T-helper 17 cell (primary cell): ENCODE measurements around the gene GIMAP2. TPM values are rescaled to one million over a fixed set of nuclear protein-coding genes. Genes with fewer than 3 reads are reported as not detected.
"Not testable (repeated sequence)": the region's sequence is repeated elsewhere in the genome, so short reads cannot be mapped to it uniquely, and the experiment has no call there.

Experiments
- ATAC-seq: fragments of 150-1000 bp; cut with Tn5 transposase; 2 replicates; pipeline ENCODE4 v1.10.0; 2021; ENCODE audit warnings: mild to moderate bottlenecking, moderate library complexity
- DNase-seq, 3 donors: peaks; one replicate each; pipeline versions ENCODE4 v3.0.0 to v3.0.0-alpha.2; 2020 to 2021
- H3K9me3 ChIP-seq: one replicate; pipeline ENCODE4 v1.7.0; 2013; ENCODE audit warnings: low read length, mild to moderate bottlenecking; ENCODE audit not compliant: control insufficient read depth, poor library complexity, severe bottlenecking
- H3K27ac Mint-ChIP-seq: one replicate; pipeline ENCODE4 v1.8.0; 2022; ENCODE audit warnings: mild to moderate bottlenecking, moderate library complexity, mixed read lengths
- H3K27me3 Mint-ChIP-seq: one replicate; pipeline ENCODE4 v1.8.0; 2022; ENCODE audit warnings: mixed read lengths
- H3K36me3 Mint-ChIP-seq: one replicate; pipeline ENCODE4 v1.8.0; 2022; ENCODE audit warnings: low read depth, mixed read lengths
- H3K4me1 Mint-ChIP-seq: one replicate; pipeline ENCODE4 v1.8.0; 2022; ENCODE audit warnings: mild to moderate bottlenecking, mixed read lengths
- H3K4me3 Mint-ChIP-seq: one replicate; pipeline ENCODE4 v1.8.0; 2022; ENCODE audit warnings: mild to moderate bottlenecking, moderate library complexity, mixed read lengths
- total RNA-seq, 4 donors: library from RNA in 2 of 4; stranded (reverse) in 2 of 4; gene quantifications; one replicate each; pipeline ENCODE4 v1.2.3 and lab custom pipeline; 2022 to 2026

Gene GIMAP2
- total RNA-seq, 2 donors from 2014 or later = 53.7 to 68.2 TPM

- DNase-seq (no peak), ATAC-seq (no peak)
- Mint-ChIP-seq H3K4me1 (peaks cover 66% of the 10 kb centered on the region), H3K27ac (peak overlapping the region; percentile 99), H3K36me3 (peaks cover 2% of the 10 kb centered on the region), H3K4me3 (peak overlapping the region; percentile 73), H3K27me3 (no peaks in the 10 kb centered on the region)
- no peaks in the 10 kb centered on the region for H3K9me3 ChIP-seq
Observed at GRCh38 chr7:150665089-150665748, 20.3 kb upstream of the GIMAP2 start.

- peaks cover under 1% of the 10 kb centered on the region for H3K36me3 Mint-ChIP-seq
- no peak for DNase-seq
- ATAC-seq = no peak
- peak overlapping the region; percentile 99 for H3K27ac Mint-ChIP-seq
- H3K9me3 ChIP-seq = no peaks in the 10 kb centered on the region
- peaks cover 65% of the 10 kb centered on the region for H3K4me1 Mint-ChIP-seq
- H3K27me3 Mint-ChIP-seq = no peaks in the 10 kb centered on the region
- H3K4me3 Mint-ChIP-seq = peak overlapping the region; percentile 73
Observed at GRCh38 chr7:150665896-150666295, 19.6 kb upstream of the GIMAP2 start.

- H3K27me3 Mint-ChIP-seq = no peaks in the 10 kb centered on the region
- peak overlapping the region; percentile 59 for H3K4me3 Mint-ChIP-seq
- H3K4me1 Mint-ChIP-seq = peaks cover 66% of the 10 kb centered on the region
- ATAC-seq (no peak), DNase-seq (no peak)
- no peaks in the 10 kb centered on the region for H3K36me3 Mint-ChIP-seq
- H3K27ac Mint-ChIP-seq = peak overlapping the region; percentile 99
- no peaks in the 10 kb centered on the region for H3K9me3 ChIP-seq
Observed at GRCh38 chr7:150666412-150666811, 19.1 kb upstream of the GIMAP2 start.

DNA sequence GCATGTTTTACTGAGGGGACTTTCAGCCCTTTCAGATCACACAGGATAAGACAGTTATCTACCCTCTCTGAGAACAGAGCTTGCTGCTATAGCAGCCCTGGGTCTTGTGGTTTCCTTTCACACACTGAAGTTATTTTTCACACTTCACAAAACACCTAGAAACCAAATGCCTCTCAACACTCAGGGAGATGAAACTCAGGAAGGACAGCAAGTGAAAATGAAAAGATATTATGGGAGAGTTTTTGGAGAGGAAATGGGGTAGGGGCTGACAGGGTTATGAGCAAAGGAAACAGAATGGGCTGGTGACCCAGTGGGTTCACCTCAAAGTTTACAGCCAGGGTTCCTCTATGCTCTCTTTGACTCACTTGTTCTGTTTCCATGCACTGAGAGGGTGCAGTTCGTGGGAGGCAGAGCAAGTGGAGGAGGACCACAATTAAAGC lies 17.0 kb upstream of the GIMAP2 start:
- peak; percentile 88 for ATAC-seq
- DNase-seq = peak in 1 of 3 donors; percentile 22
- no peaks in the 10 kb centered on the region for H3K27me3 Mint-ChIP-seq
- H3K4me3 Mint-ChIP-seq = peak overlapping the region; percentile 16
- H3K27ac Mint-ChIP-seq = peak overlapping the region; percentile 99
- no peaks in the 10 kb centered on the region for H3K9me3 ChIP-seq
- H3K36me3 Mint-ChIP-seq = no peaks in the 10 kb centered on the region
- peaks cover 59% of the 10 kb centered on the region for H3K4me1 Mint-ChIP-seq

DNA sequence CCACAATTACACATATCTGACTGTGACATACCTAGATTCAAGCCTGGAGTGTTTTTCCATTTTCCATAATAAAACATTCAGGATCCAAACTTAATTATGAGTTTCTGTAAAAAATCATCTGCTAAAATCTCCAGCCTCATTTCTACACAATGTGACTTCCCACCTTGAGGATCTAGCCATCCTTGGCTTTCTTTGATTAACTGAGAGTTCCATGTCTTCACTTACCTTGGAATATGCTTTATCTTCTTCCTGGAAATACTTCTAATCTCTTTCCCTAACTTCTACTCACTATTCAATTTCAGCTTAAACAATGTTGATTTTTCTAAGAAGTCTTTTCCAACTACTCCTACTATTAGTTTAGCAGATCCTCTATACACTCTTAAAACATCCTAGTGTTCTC lies 16.5 kb upstream of the GIMAP2 start:
- peak overlapping the region; percentile 99 for H3K27ac Mint-ChIP-seq
- no peaks in the 10 kb centered on the region for H3K9me3 ChIP-seq
- H3K4me1 Mint-ChIP-seq = peaks cover 55% of the 10 kb centered on the region
- ATAC-seq = no peak
- no peaks in the 10 kb centered on the region for H3K36me3 Mint-ChIP-seq
- no peaks in the 10 kb centered on the region for H3K27me3 Mint-ChIP-seq
- H3K4me3 Mint-ChIP-seq = peak overlapping the region; percentile 16
- DNase-seq = no peak

DNA sequence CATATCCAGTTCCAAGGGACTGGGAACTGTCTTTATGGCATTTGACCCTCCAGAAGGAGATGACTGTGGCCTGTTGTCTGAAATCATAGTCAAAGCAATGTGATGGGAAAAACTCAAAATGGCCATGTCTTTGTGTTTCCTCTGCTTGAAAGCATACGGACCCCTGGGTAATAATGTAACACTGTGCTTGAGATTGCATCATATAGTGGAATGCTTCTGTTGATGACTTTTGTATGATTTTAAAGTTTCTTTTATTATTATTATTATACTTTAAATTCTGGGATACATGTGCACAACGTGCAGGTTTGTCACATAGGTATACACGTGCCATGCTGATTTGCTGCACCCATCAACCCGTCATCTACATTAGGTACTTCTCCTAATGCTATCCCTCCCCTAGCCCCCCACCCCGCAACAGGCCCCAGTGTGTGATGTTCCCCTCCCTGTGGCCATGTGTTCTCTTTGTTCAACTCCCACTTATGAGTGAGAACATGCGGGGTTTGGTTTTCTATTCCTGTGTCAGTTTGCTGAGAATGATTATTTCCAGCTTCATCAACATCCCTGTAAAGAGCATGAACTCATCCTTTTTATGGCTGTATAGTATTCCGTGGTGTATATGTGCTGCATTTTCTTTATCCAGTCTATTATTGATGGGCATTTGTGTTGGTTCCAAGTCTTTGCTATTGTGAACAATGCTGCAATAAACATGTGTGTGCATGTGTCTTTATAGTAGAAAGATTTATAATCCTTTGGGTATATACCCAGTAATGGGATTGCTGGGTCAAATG lies 13.5 kb upstream of the GIMAP2 start:
- not testable (repeated sequence) for H3K4me3 Mint-ChIP-seq, ATAC-seq, DNase-seq, H3K9me3 ChIP-seq, H3K36me3 Mint-ChIP-seq, H3K27me3 Mint-ChIP-seq
- peaks cover 40% of the 10 kb centered on the region for H3K4me1 Mint-ChIP-seq
- peak overlapping the region; percentile 99 for H3K27ac Mint-ChIP-seq

- ATAC-seq (no peak), DNase-seq (no peak)
- H3K9me3 ChIP-seq = no peaks in the 10 kb centered on the region
- Mint-ChIP-seq H3K4me1 (peaks cover 36% of the 10 kb centered on the region), H3K27ac (peak overlapping the region; percentile 96), H3K4me3 (peak overlapping the region; percentile 67), H3K27me3 (no peaks in the 10 kb centered on the region), H3K36me3 (no peaks in the 10 kb centered on the region)
Observed at GRCh38 chr7:150675714-150676113, 9.8 kb upstream of the GIMAP2 start.

GRCh38 chr7:150676276-150676675 lies 9.2 kb upstream of the GIMAP2 start:
- peak overlapping the region; percentile 96 for H3K27ac Mint-ChIP-seq
- H3K9me3 ChIP-seq, H3K27me3 Mint-ChIP-seq, H3K36me3 Mint-ChIP-seq, DNase-seq: not testable (repeated sequence)
- peak overlapping the region; percentile 77 for H3K4me3 Mint-ChIP-seq
- ATAC-seq = peak; percentile 27
- peaks cover 32% of the 10 kb centered on the region for H3K4me1 Mint-ChIP-seq

DNA sequence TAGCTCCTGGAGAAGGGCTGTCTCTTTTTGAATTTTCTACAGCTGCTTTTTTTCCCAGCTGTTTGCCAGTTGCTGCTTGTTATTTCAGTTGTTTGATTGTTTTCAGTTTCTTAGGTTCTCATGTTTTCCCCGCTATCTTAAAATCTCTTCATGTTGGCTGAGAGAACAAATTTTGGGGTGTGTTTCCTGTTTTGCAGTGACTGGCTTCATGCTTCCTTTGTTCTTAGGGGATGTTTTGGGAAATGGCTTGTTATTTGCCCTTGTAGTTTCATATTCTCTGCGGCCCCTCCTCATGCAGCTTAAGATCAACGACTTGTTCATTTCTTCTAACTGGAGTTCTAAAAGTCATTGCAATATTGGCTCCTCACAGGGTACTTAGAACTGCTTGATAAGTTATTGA lies 8.7 kb upstream of the GIMAP2 start:
- H3K4me1 Mint-ChIP-seq = peaks cover 32% of the 10 kb centered on the region
- H3K27me3 Mint-ChIP-seq, H3K36me3 Mint-ChIP-seq, DNase-seq, H3K9me3 ChIP-seq: not testable (repeated sequence)
- peak overlapping the region; percentile 96 for H3K27ac Mint-ChIP-seq
- peak; percentile 93 for ATAC-seq
- peak overlapping the region; percentile 77 for H3K4me3 Mint-ChIP-seq

- not testable (repeated sequence) for H3K36me3 Mint-ChIP-seq
Observed at GRCh38 chr7:150678601-150679000, 6.9 kb upstream of the GIMAP2 start.

DNA sequence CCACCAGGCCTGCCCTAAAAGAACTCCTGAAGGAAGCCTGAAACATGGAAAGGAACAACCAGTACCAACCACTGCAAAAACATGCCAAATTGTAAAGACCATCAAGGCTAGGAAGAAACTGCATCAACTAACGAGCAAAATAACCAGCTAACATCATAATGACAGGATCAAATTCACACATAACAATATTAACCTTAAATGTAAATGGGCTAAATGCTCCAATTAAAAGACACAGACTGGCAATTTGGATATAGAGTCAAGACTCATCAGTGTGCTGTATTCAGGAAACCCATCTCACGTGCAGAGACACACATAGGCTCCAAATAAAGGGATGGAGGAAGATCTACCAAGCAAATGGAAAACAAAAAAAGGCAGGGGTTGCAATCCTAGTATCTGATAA lies 5.1 kb upstream of the GIMAP2 start:
- H3K9me3 ChIP-seq, DNase-seq, H3K36me3 Mint-ChIP-seq, ATAC-seq, H3K27me3 Mint-ChIP-seq: not testable (repeated sequence)
- Mint-ChIP-seq H3K4me3 (peak overlapping the region; percentile 37), H3K27ac (peak overlapping the region; percentile 6), H3K4me1 (peaks cover 38% of the 10 kb centered on the region)

More at GRCh38 chr7:150678601-150679000, 6.9 kb upstream of the GIMAP2 start:
- H3K9me3 ChIP-seq, ATAC-seq, H3K27me3 Mint-ChIP-seq, DNase-seq: not testable (repeated sequence)
- Mint-ChIP-seq H3K27ac (peak overlapping the region; percentile 96), H3K4me3 (peak overlapping the region; percentile 69), H3K4me1 (peaks cover 30% of the 10 kb centered on the region)

GRCh38 chr7:150686030-150686631 lies 625 bp downstream of the GIMAP2 start:
- DNase-seq = no peak
- peak; percentile 54 for ATAC-seq
- Mint-ChIP-seq H3K27me3 (no peaks in the 10 kb centered on the region), H3K27ac (peak overlapping the region; percentile 99), H3K4me1 (peaks cover 32% of the 10 kb centered on the region), H3K4me3 (peak overlapping the region; percentile 99), H3K36me3 (peaks cover 23% of the 10 kb centered on the region)
- peaks cover 13% of the 10 kb centered on the region for H3K9me3 ChIP-seq

GRCh38 chr7:150688630-150689029 lies 3.1 kb downstream of the GIMAP2 start:
- H3K4me1 Mint-ChIP-seq = peaks cover 31% of the 10 kb centered on the region
- no peak for DNase-seq
- H3K27ac Mint-ChIP-seq = peak overlapping the region; percentile 99
- peaks cover 21% of the 10 kb centered on the region for H3K36me3 Mint-ChIP-seq
- no peaks in the 10 kb centered on the region for H3K27me3 Mint-ChIP-seq
- peaks cover 19% of the 10 kb centered on the region for H3K9me3 ChIP-seq
- ATAC-seq = no peak
- peak overlapping the region; percentile 99 for H3K4me3 Mint-ChIP-seq
